ENCODE data around the gene KMT2C.
"Not testable (repeated sequence)": the region's sequence is repeated elsewhere in the genome, so short reads cannot be mapped to it uniquely, and the experiment has no call there.

KMT2C gene

DNA sequence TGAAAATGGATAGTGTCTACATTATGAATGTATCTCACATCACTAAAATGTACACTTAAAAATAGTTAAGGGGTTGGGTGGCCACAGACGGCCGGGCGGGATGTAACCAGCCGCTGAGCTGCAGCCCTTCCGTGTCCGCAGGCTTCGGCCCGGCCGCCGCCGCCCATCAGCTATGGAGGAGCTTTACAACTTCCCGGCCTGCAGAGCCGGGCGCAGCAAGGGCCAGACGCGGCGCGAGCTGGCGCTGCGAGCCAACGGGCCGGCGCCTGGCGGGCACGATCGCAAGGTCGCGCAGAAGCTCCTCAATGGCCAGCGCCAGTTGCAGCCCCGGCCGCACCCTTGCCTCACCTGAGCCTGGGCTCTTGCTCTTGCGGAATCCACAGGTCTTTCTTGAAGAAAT lies 69.1 kb downstream of the KMT2C start:
- in situ Hi-C loops (cut with MboI; ENCODE audit: low pct_unique_long_range_greater_than_20kb, low sequenced_read_pairs, unreplicated experiment): no loop called here
- DNase-seq (ENCODE audit: low spot score): no peak
- no peak for TF ChIP-seq CTCF (IDR thresholded peaks at IDR 0.05; ENCODE audit: extremely low read depth, insufficient read depth, missing control alignments)

DNA sequence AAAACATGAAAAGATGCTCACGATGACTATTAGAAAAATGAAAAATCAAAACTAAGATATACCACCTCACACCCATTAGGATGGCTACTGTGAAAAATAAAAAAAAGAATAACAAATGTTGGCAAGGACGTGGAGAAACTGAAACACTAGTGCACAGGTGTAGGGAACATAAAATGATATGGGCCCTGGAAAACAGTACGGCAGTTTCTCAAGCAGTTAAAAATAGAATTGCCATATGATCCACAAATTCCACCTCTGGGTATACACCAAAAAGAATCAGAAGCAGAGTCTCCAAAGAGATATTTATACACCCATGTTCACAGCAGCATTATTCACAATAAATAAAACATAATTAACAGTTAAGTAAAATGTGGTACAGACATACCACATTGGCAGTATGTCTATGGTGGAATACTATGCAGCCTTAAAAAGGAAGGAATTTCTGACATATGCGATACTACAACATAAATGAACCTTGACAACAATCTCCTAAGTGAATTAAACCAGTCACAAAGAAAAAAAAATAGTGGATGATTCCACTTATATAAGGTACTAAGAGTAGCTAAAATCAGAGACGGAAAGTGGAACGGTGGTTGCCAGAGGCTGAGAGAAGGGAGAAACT lies 69.7 kb downstream of the KMT2C start:
- no peak for DNase-seq (ENCODE audit: low spot score)
- TF ChIP-seq CTCF (IDR thresholded peaks at IDR 0.05; ENCODE audit: extremely low read depth, insufficient read depth, missing control alignments): no peak
- in situ Hi-C loops (cut with MboI; ENCODE audit: low pct_unique_long_range_greater_than_20kb, low sequenced_read_pairs, unreplicated experiment): no loop called here

DNA sequence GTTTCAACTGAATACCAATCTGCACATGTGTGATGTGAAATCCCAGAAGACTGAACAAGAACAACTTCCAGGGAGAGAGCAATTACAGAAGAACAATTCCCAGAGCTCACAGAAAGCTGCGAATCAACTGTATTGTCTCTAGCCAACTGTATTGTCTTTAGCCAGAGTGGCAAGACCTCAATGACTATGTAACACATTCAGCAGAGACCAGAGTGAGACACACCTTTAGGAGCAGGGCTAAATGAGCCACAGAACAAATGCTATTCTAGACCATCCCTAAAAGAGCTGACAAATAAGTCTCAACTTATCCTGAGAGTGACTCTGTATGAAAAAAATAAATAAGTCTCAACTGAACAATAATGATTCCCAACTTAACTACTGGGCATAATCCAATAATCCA lies 72.0 kb downstream of the KMT2C start:
- no peak for TF ChIP-seq CTCF (IDR thresholded peaks at IDR 0.05; ENCODE audit: extremely low read depth, insufficient read depth, missing control alignments)
- no peak for DNase-seq (ENCODE audit: low spot score)
- in situ Hi-C loops (cut with MboI; ENCODE audit: low pct_unique_long_range_greater_than_20kb, low sequenced_read_pairs, unreplicated experiment): no loop called here

DNA sequence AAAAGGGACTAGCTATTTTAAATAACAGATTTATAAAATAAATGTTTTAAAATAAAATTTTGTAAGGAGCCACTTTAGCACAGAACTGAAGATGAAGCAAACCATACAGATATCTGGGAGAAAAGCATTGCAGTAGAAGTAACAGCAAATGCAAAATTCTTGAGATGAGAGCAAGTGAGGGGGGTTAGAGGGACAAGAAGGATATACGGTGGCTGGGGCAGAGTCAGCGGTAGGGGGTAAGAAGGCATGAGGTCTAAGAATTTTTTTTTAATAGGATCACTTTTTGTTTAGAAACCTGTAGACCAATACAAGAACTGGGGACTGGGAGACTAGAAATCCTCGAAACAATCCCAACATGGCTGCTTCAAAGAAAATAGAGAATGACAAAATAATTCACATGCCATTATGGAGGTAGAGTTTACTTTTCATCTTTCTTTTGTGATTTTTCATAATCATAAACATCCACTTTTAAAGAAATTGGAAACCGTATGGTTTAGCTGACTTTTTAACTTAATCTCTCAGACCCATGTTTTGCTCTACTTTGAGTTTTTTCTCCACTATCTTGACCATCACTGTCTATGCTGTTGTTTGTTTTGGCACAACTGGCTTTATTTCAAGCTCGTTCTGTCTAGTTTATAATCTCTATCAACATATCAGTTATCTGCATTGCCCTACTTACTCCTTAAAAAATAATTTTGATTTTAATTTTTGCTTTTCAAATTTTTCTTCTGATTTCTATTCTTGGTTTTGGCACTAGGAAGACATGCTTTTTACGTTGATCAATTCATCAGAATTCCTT lies 73.5 kb downstream of the KMT2C start:
- in situ Hi-C loops (cut with MboI; ENCODE audit: low pct_unique_long_range_greater_than_20kb, low sequenced_read_pairs, unreplicated experiment): no loop called here
- DNase-seq (ENCODE audit: low spot score): no peak
- no peak for TF ChIP-seq CTCF (IDR thresholded peaks at IDR 0.05; ENCODE audit: extremely low read depth, insufficient read depth, missing control alignments)

GRCh38 chr7:152355474-152356057 lies 80.2 kb downstream of the KMT2C start:
- TF ChIP-seq CTCF (IDR thresholded peaks at IDR 0.05; ENCODE audit: extremely low read depth, insufficient read depth, missing control alignments): no peak
- in situ Hi-C loops (cut with MboI; ENCODE audit: low pct_unique_long_range_greater_than_20kb, low sequenced_read_pairs, unreplicated experiment): no loop called here
- DNase-seq (ENCODE audit: low spot score): peak; percentile 41

DNA sequence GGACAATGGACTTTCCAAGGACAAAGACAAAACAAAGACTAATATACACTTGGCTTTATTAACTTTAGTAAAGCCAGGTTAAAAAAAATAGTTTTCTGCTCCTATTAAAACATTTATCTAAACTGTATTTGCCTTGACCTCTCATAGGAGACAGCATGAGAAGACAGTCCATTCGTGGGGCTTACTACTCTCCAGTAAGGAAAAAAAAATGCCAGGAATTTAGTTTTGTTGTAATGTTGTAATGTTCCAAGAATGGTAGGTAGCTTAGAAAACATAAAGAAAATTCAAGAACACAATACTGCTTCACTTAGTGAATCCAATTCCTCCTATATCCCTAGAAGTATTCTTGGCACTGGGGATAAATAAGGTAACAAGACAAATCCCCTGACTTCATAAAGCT lies 81.7 kb downstream of the KMT2C start:
- in situ Hi-C loops (cut with MboI; ENCODE audit: low pct_unique_long_range_greater_than_20kb, low sequenced_read_pairs, unreplicated experiment): no loop called here
- TF ChIP-seq CTCF (IDR thresholded peaks at IDR 0.05; ENCODE audit: extremely low read depth, insufficient read depth, missing control alignments): no peak
- DNase-seq (ENCODE audit: low spot score): no peak

DNA sequence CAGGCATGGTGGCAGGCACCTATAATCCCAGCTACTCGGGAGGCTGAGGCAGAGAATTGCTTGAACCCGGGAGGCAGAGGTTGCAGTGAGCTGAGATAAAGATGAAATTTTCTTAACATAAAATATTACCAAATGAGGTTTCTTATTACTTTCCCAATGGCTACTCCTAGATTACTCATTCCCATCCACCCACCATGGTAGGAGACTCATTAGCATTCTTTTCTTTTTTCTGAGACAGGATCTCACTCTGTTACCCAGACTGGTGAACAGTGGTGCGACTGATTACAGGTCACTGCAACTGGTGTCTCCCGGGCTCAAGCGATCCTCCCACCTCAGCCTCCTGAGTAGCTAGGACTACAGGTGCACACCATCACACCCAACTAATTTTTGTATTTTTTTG lies 82.5 kb downstream of the KMT2C start:
- in situ Hi-C loops (cut with MboI; ENCODE audit: low pct_unique_long_range_greater_than_20kb, low sequenced_read_pairs, unreplicated experiment); DNase-seq (ENCODE audit: low spot score): not testable (repeated sequence)

DNA sequence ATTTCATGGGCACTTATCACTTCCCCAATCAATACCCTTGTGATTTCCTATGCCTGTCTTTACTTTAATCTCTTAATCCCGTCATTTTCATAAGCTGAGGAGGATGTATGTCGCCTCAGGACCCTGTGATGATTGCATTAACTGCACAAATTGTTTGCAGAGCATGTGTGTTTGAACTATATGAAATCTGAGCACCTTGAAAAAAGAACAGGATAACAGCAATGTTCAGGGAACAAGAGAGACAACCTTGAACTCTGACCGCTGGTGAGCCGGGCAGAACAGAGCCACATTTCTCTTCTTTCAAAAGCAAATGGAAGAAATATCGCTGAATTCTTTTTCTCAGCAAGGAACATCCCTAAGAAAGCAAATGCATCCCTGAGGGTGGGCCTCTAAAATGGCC lies 84.1 kb downstream of the KMT2C start:
- DNase-seq (ENCODE audit: low spot score); in situ Hi-C loops (cut with MboI; ENCODE audit: low pct_unique_long_range_greater_than_20kb, low sequenced_read_pairs, unreplicated experiment): not testable (repeated sequence)

All from GM13977 (cell line).